ENCODE measurements around the gene BOLA3. TPM values are rescaled to one million over a fixed set of nuclear protein-coding genes. Genes with fewer than 3 reads are reported as not detected.

The BOLA3 gene
- polyA plus RNA-seq, 5 donors, result 16.9 to 26.8 (median 21.6) TPM

Other genes with a start within 250 kb of the BOLA3 start
- gene DGUOK, start 221.0 kb downstream of the BOLA3 start, polyA plus RNA-seq (ENCODE audit: insufficient read depth in 1 of 5, insufficient read length in 5 of 5, low replicate concordance in 1 of 5), result 10 to 100 TPM; 56.5 to 69.8 (median 65.2) TPM
- gene TET3, start 163.0 kb downstream of the BOLA3 start, polyA plus RNA-seq (ENCODE audit: insufficient read depth in 1 of 5, insufficient read length in 5 of 5, low replicate concordance in 1 of 5), result 10 to 100 TPM; 15.9 to 22.9 (median 17.5) TPM
- gene MOB1A, start 31.0 kb upstream of the BOLA3 start, polyA plus RNA-seq (ENCODE audit: insufficient read depth in 1 of 5, insufficient read length in 5 of 5, low replicate concordance in 1 of 5), result 100 to 1,000 TPM in 1 of 5 donors, 10 to 100 TPM in 4; 71.8 to 106 (median 79.5) TPM
- 10 to 100 TPM; 13.1 to 17.7 (median 15.9) TPM for gene MTHFD2, start 50.7 kb upstream of the BOLA3 start, polyA plus RNA-seq (ENCODE audit: insufficient read depth in 1 of 5, insufficient read length in 5 of 5, low replicate concordance in 1 of 5)
- gene SLC4A5, start 195.5 kb upstream of the BOLA3 start, polyA plus RNA-seq (ENCODE audit: insufficient read depth in 1 of 5, insufficient read length in 5 of 5, low replicate concordance in 1 of 5), result 1 to 10 TPM; 5.2 to 9.9 (median 8.5) TPM
- gene DCTN1, start 232.4 kb upstream of the BOLA3 start, polyA plus RNA-seq (ENCODE audit: insufficient read depth in 1 of 5, insufficient read length in 5 of 5, low replicate concordance in 1 of 5), result 100 to 1,000 TPM; 125 to 167 (median 142) TPM